IPS-18a (cell line): ENCODE data around the gene CHP2.
"Not testable (repeated sequence)": the region's sequence is repeated elsewhere in the genome, so short reads cannot be mapped to it uniquely, and the experiment has no call there.

Experiments
- H3K27ac ChIP-seq: one replicate; pipeline ENCODE4 v1.5.1; 2013; ENCODE audit warnings: low read length
- H3K27me3 ChIP-seq: one replicate; pipeline ENCODE4 v1.6.1; 2013; ENCODE audit warnings: mild to moderate bottlenecking, low read length; ENCODE audit not compliant: control insufficient read depth, insufficient read depth
- H3K36me3 ChIP-seq: one replicate; pipeline ENCODE4 v1.6.1; 2013; ENCODE audit warnings: low read depth, low read length; ENCODE audit not compliant: control insufficient read depth
- H3K4me1 ChIP-seq: one replicate; pipeline ENCODE4 v1.6.1; 2013; ENCODE audit warnings: low read depth, low read length; ENCODE audit not compliant: control insufficient read depth
- H3K4me3 ChIP-seq: one replicate; pipeline ENCODE4 v1.5.1; 2013; ENCODE audit warnings: low read length
- H3K9ac ChIP-seq: one replicate; pipeline ENCODE4 v1.6.1; 2013; ENCODE audit warnings: mild to moderate bottlenecking, low read length, moderate library complexity
- H3K9me3 ChIP-seq: one replicate; pipeline ENCODE4 v1.6.1; 2013; ENCODE audit warnings: low read depth, low read length; ENCODE audit not compliant: control insufficient read depth

The CHP2 gene

GRCh38 chr16:23754594-23755483, at the start of gene CHP2:
TSS of gene CHP2 (plus strand) at chr16:23755026. CDS start at chr16:23755050, 24 bp downstream.
- H3K9me3 ChIP-seq, result no peaks in the 10 kb centered on the region
- H3K9ac ChIP-seq, result no peak within 1 kb of the TSS
- no peaks in the 10 kb centered on the region for H3K4me1 ChIP-seq
- no peaks in the 10 kb centered on the region for H3K36me3 ChIP-seq
- H3K27me3 ChIP-seq, result no peaks in the 10 kb centered on the region
- H3K27ac ChIP-seq, result no peak within 1 kb of the TSS
- H3K4me3 ChIP-seq, result no peak within 1 kb of the TSS

DNA sequence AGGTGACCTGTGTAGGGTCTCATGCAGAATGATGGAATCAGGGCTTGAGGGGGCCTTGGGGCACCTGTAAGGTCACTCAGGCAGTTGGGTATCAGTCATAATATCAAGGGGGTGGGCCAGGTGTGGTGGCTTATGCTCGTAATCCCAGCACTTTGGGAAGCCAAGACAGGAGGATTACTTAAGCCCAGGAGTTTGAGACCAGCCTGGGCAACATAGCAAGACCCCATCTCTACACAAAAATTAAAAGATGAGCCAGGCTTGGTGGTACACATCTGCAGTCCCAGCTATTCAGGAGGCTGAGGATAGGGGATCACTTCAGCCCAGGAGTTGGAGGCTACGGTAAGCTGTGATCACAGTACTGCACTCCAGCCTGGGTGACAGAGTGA, 49.3 kb upstream of the CHP2 start:
- no peaks in the 10 kb centered on the region for H3K27me3 ChIP-seq

GRCh38 chr16:23706439-23706838, 48.4 kb upstream of the CHP2 start:
- Histone ChIP-seq H3K27ac (no peak overlapping the region), H3K36me3 (no peaks in the 10 kb centered on the region), H3K9me3 (no peaks in the 10 kb centered on the region), H3K4me1 (no peaks in the 10 kb centered on the region), H3K9ac (no peak overlapping the region), H3K4me3 (no peak overlapping the region), H3K27me3 (no peaks in the 10 kb centered on the region)

More for the DNA sequence above, 49.3 kb upstream of the CHP2 start:
- Histone ChIP-seq H3K9me3 (no peaks in the 10 kb centered on the region), H3K4me1 (peaks cover 7% of the 10 kb centered on the region), H3K4me3 (no peak overlapping the region), H3K36me3 (no peaks in the 10 kb centered on the region), H3K27ac (no peak overlapping the region), H3K9ac (no peak overlapping the region)

DNA sequence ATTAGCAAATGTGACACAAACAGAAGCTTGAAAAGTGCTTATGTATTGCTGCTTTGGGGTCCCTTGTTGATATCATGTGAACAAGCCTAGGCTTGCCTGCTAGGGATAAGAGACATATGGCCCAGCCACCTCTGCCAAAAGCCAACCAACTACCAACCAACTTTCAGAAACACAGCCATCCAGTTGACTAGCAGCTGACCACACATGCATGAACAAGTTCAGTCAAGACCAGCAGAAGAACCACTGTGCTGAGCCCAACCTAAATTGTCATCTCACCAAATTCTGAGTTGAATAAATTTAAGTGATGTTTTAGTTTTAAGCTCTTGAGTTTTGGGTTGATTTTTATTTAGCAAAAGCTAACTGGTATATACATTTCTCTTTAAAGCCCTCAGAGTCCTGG, 45.3 kb upstream of the CHP2 start:
- Histone ChIP-seq H3K9me3 (no peaks in the 10 kb centered on the region), H3K4me1 (no peaks in the 10 kb centered on the region), H3K27me3 (peaks cover 8% of the 10 kb centered on the region), H3K27ac (no peak overlapping the region), H3K4me3 (no peak overlapping the region), H3K9ac (no peak overlapping the region), H3K36me3 (no peaks in the 10 kb centered on the region)

GRCh38 chr16:23710008-23710407, 44.8 kb upstream of the CHP2 start:
- H3K9me3 ChIP-seq, result no peaks in the 10 kb centered on the region
- peaks cover 8% of the 10 kb centered on the region for H3K27me3 ChIP-seq
- H3K9ac ChIP-seq, result no peak overlapping the region
- no peaks in the 10 kb centered on the region for H3K4me1 ChIP-seq
- H3K27ac ChIP-seq, result no peak overlapping the region
- H3K4me3 ChIP-seq, result no peak overlapping the region
- H3K36me3 ChIP-seq, result no peaks in the 10 kb centered on the region

DNA sequence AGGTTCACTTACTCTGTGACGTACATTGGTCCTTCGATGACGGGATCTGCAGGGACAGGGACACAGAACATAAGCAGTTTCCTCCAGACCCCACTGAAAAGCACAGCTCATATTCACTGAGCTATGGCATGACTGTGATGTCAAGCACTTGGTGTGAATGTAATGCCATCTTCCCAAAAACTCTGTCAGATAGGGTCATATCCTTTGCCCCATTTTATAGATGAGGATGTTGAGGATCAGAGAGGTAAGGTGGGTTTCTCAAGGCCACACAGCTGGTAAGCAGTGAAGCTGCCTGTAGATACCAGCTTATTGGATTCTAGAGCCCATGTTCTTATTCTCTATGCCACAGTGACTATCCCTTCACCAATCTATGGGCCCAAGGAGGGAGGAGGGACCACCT, 44.3 kb upstream of the CHP2 start:
- peaks cover 8% of the 10 kb centered on the region for H3K27me3 ChIP-seq

DNA sequence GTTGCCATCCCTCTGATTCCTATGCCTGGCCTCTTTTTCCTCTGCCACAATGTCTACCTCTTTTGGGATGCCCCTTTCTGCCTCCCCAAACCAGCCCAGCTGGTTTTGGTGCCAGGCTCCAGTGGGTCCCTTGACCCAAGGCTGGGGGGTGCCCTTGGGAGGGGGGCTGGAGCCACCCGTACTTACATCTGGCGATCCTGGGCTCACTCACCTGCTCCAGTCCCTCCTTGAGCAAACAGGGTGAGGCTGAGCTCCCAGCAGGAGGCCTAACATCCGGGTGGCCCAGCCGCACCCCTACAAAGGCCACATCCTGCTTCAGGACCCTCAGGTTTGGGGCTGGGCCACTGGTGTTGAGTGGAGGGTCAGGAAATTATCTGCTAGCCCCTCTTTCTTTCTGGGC, 43.0 kb upstream of the CHP2 start:
- Histone ChIP-seq H3K4me3 (no peak overlapping the region), H3K4me1 (no peaks in the 10 kb centered on the region), H3K9ac (no peak overlapping the region)

More for the DNA sequence above, 44.3 kb upstream of the CHP2 start:
- H3K27ac ChIP-seq, result no peak overlapping the region
- H3K9me3 ChIP-seq, result no peaks in the 10 kb centered on the region
- H3K36me3 ChIP-seq, result no peaks in the 10 kb centered on the region
- no peak overlapping the region for H3K9ac ChIP-seq
- H3K4me1 ChIP-seq, result no peaks in the 10 kb centered on the region
- no peak overlapping the region for H3K4me3 ChIP-seq

GRCh38 chr16:23712976-23713375, 41.9 kb upstream of the CHP2 start, which contains the start of gene ERN2:
TSS of gene ERN2 (minus strand) at chr16:23713222. CDS start at chr16:23713187, 35 bp downstream.
- no peaks in the 10 kb centered on the region for H3K36me3 ChIP-seq
- H3K9me3 ChIP-seq, result no peaks in the 10 kb centered on the region
- peaks cover 8% of the 10 kb centered on the region for H3K27me3 ChIP-seq
- peak within 1 kb of the TSS; percentile 29 for H3K4me3 ChIP-seq
- H3K27ac ChIP-seq, result no peak within 1 kb of the TSS
- no peaks in the 10 kb centered on the region for H3K4me1 ChIP-seq
- H3K9ac ChIP-seq, result no peak within 1 kb of the TSS

More for the DNA sequence above, 43.0 kb upstream of the CHP2 start:
- H3K9me3 ChIP-seq, result no peaks in the 10 kb centered on the region
- no peaks in the 10 kb centered on the region for H3K36me3 ChIP-seq
- no peak overlapping the region for H3K27ac ChIP-seq
- H3K27me3 ChIP-seq, result peaks cover 8% of the 10 kb centered on the region

DNA sequence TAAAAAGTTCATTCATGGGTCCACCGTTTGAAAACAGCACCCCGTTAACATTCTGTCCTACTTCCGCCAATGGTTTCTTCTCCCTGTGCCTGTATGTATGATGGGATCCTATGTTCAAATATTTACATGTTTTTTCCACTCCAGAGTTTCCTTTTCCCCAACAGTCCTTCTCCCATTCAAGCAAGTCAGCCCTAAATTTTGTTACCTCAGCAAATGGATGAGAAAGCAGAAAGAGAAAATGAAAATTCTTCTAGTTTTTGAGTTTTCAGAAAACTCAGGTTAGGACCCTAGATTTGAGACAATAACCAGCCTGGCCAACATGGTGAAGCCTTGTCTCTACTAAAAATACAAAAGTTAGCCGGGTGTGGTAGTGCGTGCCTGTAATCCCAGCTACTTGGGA, 38.3 kb upstream of the CHP2 start:
- Histone ChIP-seq H3K4me3 (no peak overlapping the region), H3K9ac (no peak overlapping the region), H3K27ac (no peak overlapping the region), H3K9me3 (no peaks in the 10 kb centered on the region), H3K27me3 (peaks cover 8% of the 10 kb centered on the region), H3K4me1 (no peaks in the 10 kb centered on the region), H3K36me3 (no peaks in the 10 kb centered on the region)

DNA sequence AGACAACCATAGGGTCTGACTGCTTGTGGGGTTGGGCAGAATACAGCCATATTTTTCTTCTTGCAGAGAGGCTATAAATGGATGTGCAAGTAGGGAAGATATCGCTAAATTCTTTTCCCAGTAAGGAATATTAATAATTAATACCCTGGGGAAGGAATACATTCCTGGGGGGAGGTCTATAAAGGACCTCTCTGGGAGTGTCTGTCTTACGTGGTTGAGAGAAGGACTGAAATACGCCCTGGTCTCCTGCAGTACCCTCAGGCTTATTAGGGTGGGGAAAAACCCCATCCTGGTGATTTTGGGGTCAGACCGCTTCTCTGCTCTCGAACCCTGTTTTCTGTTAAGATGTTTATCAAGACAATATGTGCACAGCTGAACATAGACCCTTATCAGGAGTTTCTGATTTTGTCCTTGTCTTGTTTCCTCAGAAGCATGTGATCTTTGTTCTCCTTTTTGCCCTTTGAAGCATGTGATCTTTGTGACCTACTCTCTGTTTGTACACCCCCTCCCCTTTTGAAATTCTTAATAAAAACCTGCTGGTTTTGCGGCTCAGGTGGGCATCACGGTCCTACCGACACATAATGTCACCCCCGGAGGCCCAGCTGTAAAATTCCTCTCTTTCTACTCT, 32.1 kb upstream of the CHP2 start:
- H3K4me3 ChIP-seq, H3K9ac ChIP-seq, H3K9me3 ChIP-seq, H3K27me3 ChIP-seq, H3K4me1 ChIP-seq, H3K36me3 ChIP-seq, H3K27ac ChIP-seq: not testable (repeated sequence)

GRCh38 chr16:23724096-23724784, 30.6 kb upstream of the CHP2 start:
- no peaks in the 10 kb centered on the region for H3K27me3 ChIP-seq
- no peak overlapping the region for H3K4me3 ChIP-seq
- no peaks in the 10 kb centered on the region for H3K4me1 ChIP-seq
- H3K9me3 ChIP-seq, result no peaks in the 10 kb centered on the region
- H3K36me3 ChIP-seq, result no peaks in the 10 kb centered on the region
- no peak overlapping the region for H3K9ac ChIP-seq
- H3K27ac ChIP-seq, result no peak overlapping the region
